ENCODE results near the gene WNT4.

Gene WNT4

GRCh38 chr1:22128392-22128791 is 14.5 kb downstream of the WNT4 start:
- DNase-seq, result no peak

DNA sequence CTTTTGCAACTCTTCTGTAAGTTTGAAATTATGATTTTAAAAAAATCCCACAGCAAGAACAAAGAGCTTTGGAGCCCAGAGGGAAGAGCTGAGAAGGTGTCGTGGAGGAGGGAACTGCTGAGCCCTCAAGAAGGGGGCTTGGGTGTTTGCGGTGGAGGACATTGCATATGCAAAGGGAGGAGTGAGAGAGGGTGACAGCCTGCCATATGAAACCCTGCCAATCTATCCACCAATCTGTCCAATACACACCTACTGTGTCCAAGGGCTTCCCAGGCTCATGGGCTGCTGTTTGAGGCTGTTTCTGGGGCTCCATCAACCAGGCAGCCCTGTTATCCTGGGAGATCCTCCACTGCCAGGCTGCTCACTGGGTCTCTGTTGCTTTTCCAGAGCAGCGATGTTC is 15.2 kb downstream of the WNT4 start:
- no peak for DNase-seq

GRCh38 chr1:22127248-22127647 is 15.6 kb downstream of the WNT4 start:
- DNase-seq, result no peak

DNA sequence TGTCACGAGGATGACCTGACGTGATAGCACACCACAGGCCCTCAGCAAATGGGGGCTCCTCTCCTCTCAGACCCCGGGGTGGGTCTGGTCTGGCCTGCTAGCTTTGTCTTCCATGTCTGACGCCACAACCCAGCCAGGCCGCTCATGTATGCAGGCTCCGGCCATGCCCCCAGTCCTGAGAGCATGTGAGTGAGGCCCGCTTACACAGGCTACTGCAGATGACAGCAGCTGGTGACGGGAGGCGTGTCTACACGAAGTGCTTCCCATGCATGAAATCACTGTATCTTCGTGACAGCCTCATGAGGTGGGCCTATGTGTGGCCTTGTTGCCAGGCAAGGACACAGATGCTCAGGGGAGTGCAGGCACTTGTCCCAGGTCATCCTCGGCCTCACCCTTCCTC is 16.4 kb downstream of the WNT4 start:
- no peak for DNase-seq

DNA sequence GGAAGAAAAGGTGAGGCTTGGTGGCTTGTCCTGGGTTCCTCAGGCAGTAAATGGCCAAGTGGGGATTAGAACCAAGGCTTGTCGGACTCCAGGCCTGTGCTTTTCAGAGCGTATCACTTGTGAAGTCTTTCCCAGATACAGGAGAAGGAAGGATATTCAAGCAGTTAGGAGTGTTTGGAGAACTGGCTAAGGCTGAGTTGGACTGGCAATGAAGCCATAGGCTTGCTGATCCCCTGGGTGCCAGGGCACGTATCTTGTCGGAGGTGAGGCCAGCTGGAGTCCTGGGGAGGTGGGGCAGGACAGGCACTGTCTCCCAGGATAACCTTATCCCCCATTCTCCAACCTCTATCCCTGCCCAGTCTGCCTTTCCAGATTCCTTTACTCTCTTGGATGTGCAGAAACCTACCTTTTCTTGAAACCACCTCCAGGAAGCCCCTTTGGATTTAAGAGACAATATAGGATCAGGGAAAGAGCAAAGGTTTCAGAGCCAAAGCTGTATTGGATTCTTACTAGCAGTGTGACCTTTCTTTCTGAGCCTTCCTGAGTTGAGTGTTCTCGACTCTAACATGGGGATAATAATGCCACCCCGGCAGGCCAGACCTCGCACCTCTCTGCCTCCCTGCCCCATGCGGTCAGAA is 18.2 kb downstream of the WNT4 start:
- DNase-seq, result no peak

- no peak for DNase-seq
These were observed 18.9 kb downstream of the WNT4 start for GRCh38 chr1:22123901-22124404.

- DNase-seq, result no peak
These were observed 19.9 kb downstream of the WNT4 start for GRCh38 chr1:22123071-22123390.

DNA sequence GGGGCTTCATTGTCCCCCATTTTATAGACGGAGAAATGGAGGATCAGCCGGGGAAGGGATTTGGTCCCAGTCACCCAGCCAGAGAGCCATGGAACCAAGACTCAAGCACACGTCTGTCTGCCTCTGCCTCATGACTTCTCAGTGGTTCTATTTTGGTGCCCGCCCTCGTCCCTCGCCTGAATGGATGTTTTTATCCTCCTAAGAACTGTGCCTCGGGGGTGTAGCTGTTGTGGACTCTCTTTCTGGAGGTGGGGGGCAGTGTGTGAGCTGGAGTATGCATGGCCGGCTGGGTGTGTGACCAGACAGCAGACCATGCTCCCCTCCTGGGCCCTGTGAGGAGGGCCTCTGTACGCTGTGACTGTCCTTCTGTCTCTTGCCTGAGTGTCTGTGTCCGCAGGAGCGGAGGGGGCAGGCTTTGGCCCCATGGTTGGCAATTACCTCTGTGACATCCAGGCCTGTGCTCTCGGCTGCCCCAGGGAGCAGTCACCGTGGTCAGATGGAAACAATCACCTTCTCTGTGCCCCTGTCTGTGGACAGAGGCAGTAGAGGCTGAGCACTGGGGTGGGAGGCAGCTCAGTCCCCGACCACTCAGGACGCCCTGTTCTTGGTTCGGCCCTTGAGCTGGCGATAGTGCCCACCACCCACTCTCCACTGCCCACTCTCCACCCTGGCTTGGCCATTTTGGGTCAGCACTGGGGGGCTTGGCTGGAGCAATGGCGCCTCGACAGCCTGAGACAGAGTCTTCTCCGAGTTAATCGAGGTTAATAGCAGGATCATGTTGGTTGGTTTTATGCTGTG is 20.4 kb downstream of the WNT4 start:
- no peak for DNase-seq

- no peak for DNase-seq
These were observed 21.4 kb downstream of the WNT4 start for GRCh38 chr1:22121421-22121911.

DNA sequence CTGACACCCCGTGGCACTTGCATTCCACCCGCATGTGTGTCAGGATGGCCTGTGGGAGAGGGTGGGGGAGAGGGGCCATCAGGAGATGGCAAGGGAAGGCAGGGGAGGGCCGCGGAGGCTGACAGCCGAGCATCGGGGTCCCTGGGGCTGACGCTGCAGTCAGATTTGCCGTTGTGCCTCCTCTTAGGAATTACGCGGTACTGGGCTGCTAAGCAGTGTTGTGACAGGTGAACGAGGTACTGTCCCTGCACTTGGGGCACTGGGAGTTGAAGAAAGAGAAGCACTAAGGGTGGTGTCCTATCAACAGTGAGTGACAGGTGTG is 22.5 kb downstream of the WNT4 start:
- no peak for DNase-seq

- no peak for DNase-seq
These were observed 23.1 kb downstream of the WNT4 start for GRCh38 chr1:22119626-22120468.

- no peak for DNase-seq
These were observed 24.5 kb downstream of the WNT4 start for GRCh38 chr1:22118291-22118992.

DNA sequence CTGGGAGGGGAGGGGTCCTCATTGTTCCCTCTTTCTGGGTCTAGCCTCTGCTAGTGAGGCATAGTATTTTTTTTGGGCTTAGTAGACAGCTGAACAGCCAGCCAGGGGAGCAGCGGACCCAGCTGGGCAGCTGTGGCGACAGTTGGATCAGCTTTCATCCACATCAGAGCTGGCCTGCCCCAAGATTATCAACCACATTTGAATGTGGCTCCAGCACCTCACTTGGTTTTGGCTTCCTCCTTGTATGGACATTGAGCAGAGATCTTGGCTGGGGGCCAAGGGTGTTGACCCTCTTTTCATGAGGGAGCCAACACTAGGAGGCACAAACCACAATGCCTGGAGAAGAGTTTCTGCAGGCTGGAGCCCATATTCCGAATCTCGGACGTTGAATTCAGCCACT is 25.0 kb downstream of the WNT4 start:
- DNase-seq, result no peak

GRCh38 chr1:22117238-22117637 is 25.7 kb downstream of the WNT4 start:
- no peak for DNase-seq

DNA sequence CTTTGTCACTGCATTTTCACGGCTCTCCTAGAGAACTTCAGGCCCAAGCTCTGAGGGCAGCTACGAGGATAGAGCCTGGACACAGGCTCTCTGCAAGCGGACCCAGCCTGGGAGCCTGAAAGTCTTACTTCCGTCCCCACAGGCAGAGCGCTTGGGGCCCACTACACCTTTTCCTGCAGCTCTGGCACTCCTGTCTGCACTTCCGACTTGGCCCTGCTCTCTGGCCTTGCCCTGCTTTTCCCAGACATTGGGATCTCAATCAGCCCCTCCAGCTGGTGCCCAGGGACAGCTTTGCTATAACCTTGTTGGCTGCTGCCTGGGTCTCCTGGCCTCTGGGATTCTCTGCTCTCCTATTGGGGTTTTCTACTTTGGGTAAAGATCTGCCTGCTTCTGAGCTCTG is 27.6 kb downstream of the WNT4 start:
- no peak for DNase-seq

DNA sequence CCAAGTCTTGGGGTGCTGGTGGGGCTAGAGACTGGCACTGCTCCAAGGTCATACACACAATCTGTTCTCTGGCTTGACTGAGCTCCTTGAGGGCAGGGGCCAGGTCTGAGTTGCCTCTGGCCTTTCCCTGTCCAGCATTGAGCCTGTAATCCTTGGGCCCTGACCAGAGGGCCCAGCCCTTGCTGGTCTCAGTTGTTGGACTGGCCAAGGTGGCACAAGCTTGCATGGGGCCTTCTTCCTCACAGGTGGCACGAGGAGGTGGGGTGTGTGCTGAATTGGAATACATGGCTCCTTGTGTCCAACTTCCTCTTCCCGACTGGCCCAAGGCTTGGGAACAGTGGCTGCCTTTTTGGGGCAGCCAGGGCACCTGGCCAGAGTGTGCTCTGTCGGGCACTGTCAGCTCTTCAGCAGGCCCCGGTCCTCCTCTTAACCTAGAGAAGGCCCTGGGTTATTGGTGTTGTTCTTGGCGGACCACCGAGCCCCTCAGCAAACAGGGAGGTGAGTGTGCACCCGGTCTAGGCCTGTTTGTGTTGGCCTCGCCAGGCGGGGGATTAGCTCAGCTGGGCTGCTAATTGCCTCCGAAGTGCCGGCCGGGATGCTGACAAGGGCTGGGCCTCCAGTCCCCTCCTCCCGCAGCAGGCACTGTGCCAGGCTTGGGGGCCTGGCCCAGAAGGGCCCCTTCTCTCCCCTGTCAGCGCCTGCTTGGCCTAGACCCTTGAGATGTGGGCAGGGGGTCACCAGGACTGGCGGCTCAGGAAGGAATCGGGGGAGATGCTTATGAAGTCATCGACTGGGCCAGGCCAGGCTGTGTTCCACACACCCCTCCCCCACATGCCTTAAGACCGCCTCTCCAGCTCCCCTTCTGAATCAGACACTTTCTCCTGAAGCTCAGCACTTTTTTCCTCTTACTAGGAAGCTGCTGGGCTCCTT is 28.5 kb downstream of the WNT4 start:
- DNase-seq, result no peak

GRCh38 chr1:22112554-22112953 is 30.3 kb downstream of the WNT4 start:
- DNase-seq, result no peak

DNA sequence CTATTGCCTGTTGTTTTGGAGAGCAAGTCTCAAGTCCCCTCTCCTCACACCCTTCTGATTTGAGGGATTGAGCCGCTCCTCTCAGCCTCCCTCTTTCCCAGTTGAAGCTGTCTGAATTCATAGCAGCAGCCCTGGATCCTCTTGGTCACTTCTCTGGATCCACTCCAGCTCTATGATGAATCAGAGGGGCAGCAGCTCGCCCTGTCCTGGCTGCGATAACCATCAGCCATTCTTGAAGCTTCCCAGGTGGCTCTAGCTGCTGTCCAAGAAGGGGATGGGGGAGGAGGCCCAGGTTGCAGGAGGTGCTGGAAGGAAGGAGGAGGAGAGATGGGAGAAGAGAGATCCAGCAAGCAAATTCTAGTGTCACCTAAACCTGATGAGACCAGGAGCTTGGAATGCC is 31.3 kb downstream of the WNT4 start:
- DNase-seq, result no peak

GRCh38 chr1:22111115-22111514 is 31.8 kb downstream of the WNT4 start:
- no peak for DNase-seq

DNA sequence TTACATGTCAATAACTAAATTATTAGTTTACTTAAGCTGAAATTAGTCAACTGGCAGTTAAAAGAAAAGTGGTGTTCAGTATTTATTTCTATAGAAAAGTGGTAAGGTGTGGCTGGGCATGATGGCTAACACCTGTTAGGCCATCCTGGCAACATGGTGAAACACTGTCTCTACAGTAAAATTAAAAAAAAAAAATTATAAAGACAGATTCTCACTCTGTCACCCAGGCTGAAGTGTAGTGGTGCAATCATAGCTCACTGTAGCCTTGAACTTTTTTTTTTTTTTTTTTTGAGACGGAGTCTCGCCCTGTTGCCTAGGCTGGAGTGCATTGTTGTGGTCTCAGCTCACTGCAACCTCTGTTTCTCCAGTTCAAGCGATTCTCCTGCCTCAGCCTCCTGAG is 32.9 kb downstream of the WNT4 start:
- no peak for DNase-seq

- DNase-seq, result no peak
These were observed 34.4 kb downstream of the WNT4 start for GRCh38 chr1:22108339-22109105.

All from stimulated activated naive CD4-positive, alpha-beta T cell treated with Interleukin-2 at 50 U/mL for 16 hours (primary cell).